Measurements from ENCODE around the gene DVL2. TPM values are rescaled to one million over a fixed set of nuclear protein-coding genes. Genes with fewer than 3 reads are reported as not detected.

Gene DVL2
- total and polyA plus RNA-seq, 2 of the 13 experiments (the other 11 are each of a cell fraction or from before 2014, with no cell fraction given) = 5.7 to 38.2 TPM

GRCh38 chr17:7219812-7220592, 14.3 kb downstream of the DVL2 start, which contains the start of the genes ACADVL and DLG4 (continued):
- TF ChIP-seq ZBTB40 (IDR thresholded peaks at IDR 0.05) (no peak), ZBTB40 (CRISPR knock-in tag; IDR thresholded peaks at IDR 0.05) (peak; percentile 67; the same call in 1 of the 2 replicates), SNAPC2 (CRISPR knock-in tag; IDR thresholded peaks at IDR 0.05) (no peak), EZH2 (conservative IDR thresholded peaks at IDR 0.05; ENCODE audit: low read depth, low read length) (no peak), SETDB1 (CRISPR knock-in tag; IDR thresholded peaks at IDR 0.05; ENCODE audit: borderline replicate concordance) (no peak), ZBTB38 (CRISPR knock-in tag; IDR thresholded peaks at IDR 0.05) (0 out of 2 replicates have a peak, but pooled peaks have one; percentile 52), RARG (CRISPR knock-in tag; IDR thresholded peaks at IDR 0.05; ENCODE audit: low read depth) (no peak), NR3C1 (CRISPR knock-in tag; IDR thresholded peaks at IDR 0.05) (no peak), GATAD1 (CRISPR knock-in tag; IDR thresholded peaks at IDR 0.05) (peak; percentile 79; the same call in 1 of the 2 replicates), HCFC1 (IDR thresholded peaks at IDR 0.05; ENCODE audit: low read depth, low read length) (peak; percentile 90), KMT2A (CRISPR knock-in tag; IDR thresholded peaks at IDR 0.05) (peak; percentile 68), SP5 (CRISPR knock-in tag; IDR thresholded peaks at IDR 0.05; ENCODE audit: borderline replicate concordance, low read depth) (no peak), JUND (CRISPR knock-in tag; IDR thresholded peaks at IDR 0.05) (peak; percentile 87), SIN3A (IDR thresholded peaks at IDR 0.05; ENCODE audit: borderline replicate concordance, low read depth, low read length) (peak; percentile 68; the same call in 1 of the 2 replicates), CREB1 (IDR thresholded peaks at IDR 0.05) (no peak), CREB1 (CRISPR knock-in tag; IDR thresholded peaks at IDR 0.05) (peak; percentile 62; the same call in 1 of the 2 replicates), ZFP62 (CRISPR knock-in tag; IDR thresholded peaks at IDR 0.05) (no peak), PAX8 (CRISPR knock-in tag; IDR thresholded peaks at IDR 0.05; ENCODE audit: borderline replicate concordance) (no peak; the same call in 1 of the 2 replicates), ZNF816 (CRISPR knock-in tag; IDR thresholded peaks at IDR 0.05; ENCODE audit: borderline replicate concordance) (peak; percentile 54; the same call in 1 of the 2 replicates), HDAC6 (IDR thresholded peaks at IDR 0.05; ENCODE audit: low read depth, low read length) (no peak), ZNF619 (CRISPR knock-in tag; IDR thresholded peaks at IDR 0.05) (0 out of 2 replicates have a peak, but pooled peaks have one; percentile 22), ZSCAN21 (CRISPR knock-in tag; IDR thresholded peaks at IDR 0.05; ENCODE audit: borderline replicate concordance) (peak; percentile 78), ZNF570 (CRISPR knock-in tag; IDR thresholded peaks at IDR 0.05; ENCODE audit: borderline replicate concordance) (no peak), ZFP1 (CRISPR knock-in tag; IDR thresholded peaks at IDR 0.05) (no peak; the same call in 1 of the 2 replicates)

Data from HepG2 (cell line).